ENCODE measurements around the gene TGM2.

TGM2 gene

GRCh38 chr20:38159566-38159956 is 5.5 kb downstream of the TGM2 start:
- no peak for DNase-seq (ENCODE audit: low read depth)
- no peak for TF ChIP-seq MAX (IDR thresholded peaks at IDR 0.05; ENCODE audit: low read depth, low read length)
- H3K4me3 ChIP-seq (ENCODE audit: low read depth, low read length) = no peak overlapping the region

GRCh38 chr20:38158701-38159351 is 6.2 kb downstream of the TGM2 start:
- TF ChIP-seq MAX (IDR thresholded peaks at IDR 0.05; ENCODE audit: low read depth, low read length) (no peak), CTCF (IDR thresholded peaks at IDR 0.05; ENCODE audit: low read depth, low read length) (no peak), MYC (IDR thresholded peaks at IDR 0.05; ENCODE audit: low read depth, low read length) (no peak), POLR2A (IDR thresholded peaks at IDR 0.05; ENCODE audit: extremely low read depth, insufficient read length) (no peak)
- H3K4me3 ChIP-seq (ENCODE audit: low read depth, low read length) = no peak overlapping the region
- DNase-seq (ENCODE audit: low read depth) = no peak

GRCh38 chr20:38157635-38158495 is 7.2 kb downstream of the TGM2 start:
- TF ChIP-seq CTCF (IDR thresholded peaks at IDR 0.05; ENCODE audit: low read depth, low read length) (no peak), POLR2A (IDR thresholded peaks at IDR 0.05; ENCODE audit: extremely low read depth, insufficient read length) (no peak), MAX (IDR thresholded peaks at IDR 0.05; ENCODE audit: low read depth, low read length) (no peak), MYC (IDR thresholded peaks at IDR 0.05; ENCODE audit: low read depth, low read length) (no peak)
- no peak for DNase-seq (ENCODE audit: low read depth)
- H3K4me3 ChIP-seq (ENCODE audit: low read depth, low read length) = no peak overlapping the region

GRCh38 chr20:38156888-38157634 is 8.0 kb downstream of the TGM2 start:
- DNase-seq (ENCODE audit: low read depth) = no peak
- H3K4me3 ChIP-seq (ENCODE audit: low read depth, low read length) = no peak overlapping the region
- TF ChIP-seq CTCF (IDR thresholded peaks at IDR 0.05; ENCODE audit: low read depth, low read length) (no peak), MYC (IDR thresholded peaks at IDR 0.05; ENCODE audit: low read depth, low read length) (no peak), MAX (IDR thresholded peaks at IDR 0.05; ENCODE audit: low read depth, low read length) (no peak), POLR2A (IDR thresholded peaks at IDR 0.05; ENCODE audit: extremely low read depth, insufficient read length) (no peak)

GRCh38 chr20:38156280-38156679 is 8.8 kb downstream of the TGM2 start:
- no peak for DNase-seq (ENCODE audit: low read depth)
- no peak for TF ChIP-seq CTCF (IDR thresholded peaks at IDR 0.05; ENCODE audit: low read depth, low read length)
- no peak for TF ChIP-seq POLR2A (IDR thresholded peaks at IDR 0.05; ENCODE audit: extremely low read depth, insufficient read length)
- TF ChIP-seq MYC (IDR thresholded peaks at IDR 0.05; ENCODE audit: low read depth, low read length) = no peak
- no peak for TF ChIP-seq MAX (IDR thresholded peaks at IDR 0.05; ENCODE audit: low read depth, low read length)
- H3K4me3 ChIP-seq (ENCODE audit: low read depth, low read length) = no peak overlapping the region

All from NB4 (cell line).